Skeletal muscle tissue (tissue), 4 donors: ENCODE results near the gene TMEM106C. TPM values are rescaled to one million over a fixed set of nuclear protein-coding genes. Genes with fewer than 3 reads are reported as not detected.

Experiments
- H3K27ac ChIP-seq: one replicate; pipeline ENCODE4 v1.7.0; 2013; ENCODE audit warnings: mild to moderate bottlenecking, low read depth, low read length, inconsistent platforms
- H3K27me3 ChIP-seq, 3 donors: one replicate each; pipeline ENCODE4 v1.7.0; 2013; ENCODE audit warnings: low read length in 3 of 3; ENCODE audit not compliant: control insufficient read depth in 3 of 3, insufficient read depth in 3 of 3
- H3K36me3 ChIP-seq, 3 donors: one replicate each; pipeline ENCODE4 v1.7.0; 2013; ENCODE audit warnings: low read length in 3 of 3; ENCODE audit not compliant: control insufficient read depth in 3 of 3, insufficient read depth in 3 of 3
- H3K4me1 ChIP-seq, 3 donors: one replicate each; pipeline ENCODE4 v1.7.0; 2013; ENCODE audit warnings: low read length in 3 of 3, mild to moderate bottlenecking in 3 of 3; ENCODE audit not compliant: control insufficient read depth in 3 of 3, insufficient read depth in 3 of 3
- H3K4me3 ChIP-seq, 3 donors: one replicate each; pipeline ENCODE4 v1.7.0; 2013; ENCODE audit warnings: low read length in 3 of 3
- H3K9ac ChIP-seq, 3 donors: one replicate each; pipeline ENCODE4 v1.7.0; 2013; ENCODE audit warnings: low read length in 3 of 3, mild to moderate bottlenecking in 3 of 3, moderate library complexity in 2 of 3, low read depth in 1 of 3
- H3K9me3 ChIP-seq, 3 donors: one replicate each; pipeline ENCODE4 v1.7.0; 2013; ENCODE audit warnings: low read length in 3 of 3; ENCODE audit not compliant: control insufficient read depth in 3 of 3
- total RNA-seq: library from RNA; depleted of rRNA; stranded (reverse); fragments of >200 nt; gene quantifications from one replicate; pipeline ENCODE4 v1.2.3, GENCODE V29; 2014
- donor health status: Osteomylitis.

The TMEM106C gene
- total RNA-seq, 1 donor from 2014 or later: 43.3 TPM

DNA sequence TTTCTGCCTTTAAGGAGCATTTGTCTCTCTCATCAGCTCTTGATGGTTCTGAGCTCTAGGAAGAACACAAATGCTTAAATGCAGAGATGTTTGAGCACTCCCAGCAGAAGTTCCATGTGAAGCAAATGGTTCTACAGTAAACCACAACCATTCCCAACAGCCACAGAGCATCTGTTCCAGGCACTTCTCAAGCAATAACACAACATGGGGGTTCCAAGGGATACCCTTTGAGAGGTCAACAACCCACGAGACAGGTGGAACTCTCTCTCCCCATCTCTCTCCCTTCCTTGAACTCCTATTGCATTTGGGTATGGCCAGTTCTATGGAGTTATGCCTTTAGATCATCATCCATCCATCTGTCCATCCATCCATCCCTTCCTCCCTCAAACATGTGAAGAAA lies 46.1 kb downstream of the TMEM106C start:
- Histone ChIP-seq H3K27ac (no peak overlapping the region), H3K9ac (no peak overlapping the region), H3K4me3 (no peak overlapping the region), H3K36me3 (no peaks in the 10 kb centered on the region), H3K9me3 (no peaks in the 10 kb centered on the region), H3K27me3 (peaks cover 16 to 39% (median 27%) of the 10 kb centered on the region in 3 donors), H3K4me1 (peaks cover 5 to 10% (median 8%) of the 10 kb centered on the region in 3 donors)

DNA sequence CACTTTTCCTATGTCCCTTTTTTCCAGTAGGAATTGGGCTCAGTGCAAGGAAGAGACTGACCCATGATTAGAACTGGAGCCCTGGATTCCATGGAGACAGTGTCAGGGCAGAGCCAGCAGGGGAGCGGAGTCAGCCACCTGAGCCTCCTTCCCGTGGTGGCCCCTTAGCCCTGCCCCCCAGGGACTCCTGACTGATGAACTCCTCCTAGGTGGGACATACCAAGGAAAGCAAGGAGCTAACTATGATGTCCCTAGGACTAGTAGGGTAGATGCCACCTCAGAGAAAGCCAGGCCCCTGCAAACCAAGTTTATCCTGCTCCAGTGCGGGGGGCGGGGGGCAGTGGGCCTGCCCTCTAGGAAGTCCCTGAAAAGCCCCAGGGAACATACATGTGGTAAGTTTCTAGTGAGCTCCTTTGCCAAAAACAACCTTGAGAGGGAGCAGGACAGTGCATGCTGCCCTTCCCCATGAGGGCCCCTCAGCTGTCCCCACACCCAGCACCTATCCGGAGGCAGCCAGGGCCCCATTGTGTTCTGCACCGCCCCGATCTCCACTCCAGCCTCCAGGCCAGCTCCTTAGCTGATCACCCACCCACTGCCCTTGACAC lies 47.1 kb downstream of the TMEM106C start:
- no peak overlapping the region for H3K9ac ChIP-seq
- peaks cover 8 to 29% (median 17%) of the 10 kb centered on the region in 3 donors for H3K27me3 ChIP-seq
- no peaks in the 10 kb centered on the region for H3K4me1 ChIP-seq
- H3K4me3 ChIP-seq: no peak overlapping the region
- H3K36me3 ChIP-seq: no peaks in the 10 kb centered on the region
- no peak overlapping the region for H3K27ac ChIP-seq
- H3K9me3 ChIP-seq: no peaks in the 10 kb centered on the region

DNA sequence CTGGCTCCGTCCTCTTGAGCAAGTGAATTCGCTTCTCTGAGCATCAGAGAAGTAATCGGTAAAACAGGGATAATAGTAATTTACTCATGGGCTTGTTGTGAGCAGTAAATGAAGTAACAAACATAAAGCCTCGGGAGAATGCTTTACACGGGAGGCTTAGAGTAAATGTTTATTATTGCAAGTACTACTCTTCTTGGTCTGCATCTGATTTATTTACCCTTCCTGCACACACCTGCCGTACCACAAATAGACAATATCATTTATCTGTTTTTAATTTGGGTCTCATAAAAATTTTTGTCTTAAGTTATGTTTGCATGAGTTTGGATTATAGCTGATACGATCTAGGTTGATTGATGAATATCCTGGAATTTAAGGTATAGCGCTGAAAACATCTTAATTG lies 48.7 kb downstream of the TMEM106C start:
- Histone ChIP-seq H3K4me3 (no peak overlapping the region), H3K4me1 (no peaks in the 10 kb centered on the region), H3K27me3 (peaks cover 3 to 16% (median 13%) of the 10 kb centered on the region in 3 donors), H3K36me3 (no peaks in the 10 kb centered on the region), H3K27ac (no peak overlapping the region), H3K9me3 (no peaks in the 10 kb centered on the region), H3K9ac (no peak overlapping the region)

DNA sequence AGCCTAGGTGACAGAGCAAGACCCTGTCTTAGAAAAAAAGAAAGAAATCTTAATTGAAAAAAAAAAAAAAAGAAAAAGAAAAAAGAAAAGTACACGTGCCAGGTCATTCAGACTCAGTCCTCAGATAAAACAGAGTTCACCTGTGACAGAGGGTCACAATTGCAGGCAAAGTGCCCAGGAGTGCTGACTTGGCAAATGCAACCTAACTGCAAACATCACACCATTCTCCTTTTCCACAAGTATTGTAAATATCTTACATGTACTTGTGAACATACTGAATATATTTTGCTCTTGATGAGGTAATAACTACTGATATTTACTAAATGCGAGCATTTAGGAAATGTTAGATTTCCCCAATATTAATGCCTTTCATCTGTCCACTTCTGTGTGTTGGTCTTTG lies 49.9 kb downstream of the TMEM106C start:
- no peak overlapping the region for H3K4me3 ChIP-seq
- no peak overlapping the region for H3K9ac ChIP-seq
- peaks cover 7 to 11% (median 8%) of the 10 kb centered on the region in 3 donors for H3K27me3 ChIP-seq

DNA sequence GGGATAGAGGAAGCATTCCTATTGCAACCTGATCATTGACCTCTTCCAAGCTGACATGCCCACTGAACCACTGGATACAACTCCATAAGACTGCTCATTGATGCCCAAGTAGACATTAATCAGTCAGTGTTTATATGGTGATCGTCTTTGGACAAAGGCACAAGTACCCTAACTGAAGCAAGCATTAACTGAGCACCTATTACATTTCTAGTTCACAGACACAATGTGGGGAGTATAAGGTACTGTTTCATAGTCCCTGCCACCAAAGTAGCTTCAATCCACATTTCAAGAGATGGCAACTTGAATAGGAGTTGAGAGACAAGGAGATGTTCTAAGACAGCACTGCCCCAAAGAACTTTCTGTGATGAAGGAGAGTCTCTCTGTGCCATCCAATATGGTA lies 51.7 kb downstream of the TMEM106C start:
- Histone ChIP-seq H3K36me3 (no peaks in the 10 kb centered on the region), H3K27me3 (peaks cover 0 to 8% (median 8%) of the 10 kb centered on the region in 3 donors), H3K9me3 (no peaks in the 10 kb centered on the region), H3K27ac (no peak overlapping the region), H3K4me1 (no peaks in the 10 kb centered on the region), H3K9ac (no peak overlapping the region), H3K4me3 (no peak overlapping the region)

More for the DNA sequence above, 49.9 kb downstream of the TMEM106C start:
- Histone ChIP-seq H3K27ac (no peak overlapping the region), H3K4me1 (no peaks in the 10 kb centered on the region), H3K9me3 (no peaks in the 10 kb centered on the region), H3K36me3 (no peaks in the 10 kb centered on the region)

DNA sequence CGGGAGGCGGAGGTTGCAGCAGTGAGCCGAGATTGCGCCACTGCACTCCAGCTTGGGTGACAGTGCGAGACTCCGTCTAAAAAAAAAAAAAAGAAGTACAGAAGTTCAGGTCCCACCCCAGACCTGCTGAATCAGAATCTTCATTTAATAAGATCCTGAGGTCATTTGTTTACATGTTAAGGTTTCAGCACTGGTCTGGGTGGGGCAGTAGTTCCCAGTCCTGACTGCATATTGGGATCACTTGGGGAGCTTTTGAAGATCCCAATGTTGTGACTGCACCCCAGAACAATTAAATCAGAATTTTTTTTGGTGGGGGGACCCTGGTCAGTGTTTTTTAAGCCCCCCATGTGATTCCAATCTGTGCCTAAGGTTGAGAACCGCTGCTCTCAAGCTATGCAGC lies 52.6 kb downstream of the TMEM106C start:
- no peak overlapping the region for H3K4me3 ChIP-seq
- peaks cover 0 to 8% (median 8%) of the 10 kb centered on the region in 3 donors for H3K27me3 ChIP-seq
- no peaks in the 10 kb centered on the region for H3K4me1 ChIP-seq
- H3K9ac ChIP-seq: no peak overlapping the region
- H3K27ac ChIP-seq: no peak overlapping the region
- no peaks in the 10 kb centered on the region for H3K9me3 ChIP-seq
- H3K36me3 ChIP-seq: no peaks in the 10 kb centered on the region

DNA sequence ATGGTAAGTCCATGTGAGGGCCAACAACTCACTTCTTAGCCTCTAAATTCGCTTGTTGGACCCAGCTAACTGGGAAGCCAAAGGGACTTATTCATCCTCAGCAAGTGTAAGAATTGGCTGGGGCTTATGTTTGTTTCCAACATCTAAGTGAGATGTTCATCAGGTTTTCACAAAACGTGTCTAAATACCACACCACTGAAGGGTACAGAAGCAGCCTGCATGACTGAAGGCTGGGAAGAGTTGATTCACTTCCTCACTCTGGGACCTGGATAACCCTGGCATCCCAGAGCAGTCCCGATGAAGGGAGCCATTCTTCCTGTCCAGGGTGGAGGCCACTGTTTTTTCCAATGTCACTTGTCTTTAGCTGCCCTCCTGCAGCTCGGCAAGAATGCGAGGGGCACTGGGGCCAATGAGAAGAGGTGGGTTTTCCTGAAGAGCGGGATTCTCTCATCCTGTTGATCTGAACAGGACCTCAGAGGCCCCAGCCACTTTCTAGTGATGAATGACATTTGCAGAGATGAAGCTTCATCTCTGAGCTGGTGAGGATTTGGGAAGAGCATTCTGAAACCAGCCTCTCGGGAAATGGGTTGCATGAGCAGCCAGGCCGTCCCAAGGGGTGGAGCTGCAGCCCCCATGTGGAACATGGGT lies 53.1 kb downstream of the TMEM106C start:
- H3K36me3 ChIP-seq: no peaks in the 10 kb centered on the region
- no peaks in the 10 kb centered on the region for H3K9me3 ChIP-seq
- no peak overlapping the region for H3K27ac ChIP-seq
- H3K27me3 ChIP-seq: peaks cover 0 to 8% (median 5%) of the 10 kb centered on the region in 3 donors
- no peaks in the 10 kb centered on the region for H3K4me1 ChIP-seq
- no peak overlapping the region for H3K4me3 ChIP-seq
- no peak overlapping the region for H3K9ac ChIP-seq

DNA sequence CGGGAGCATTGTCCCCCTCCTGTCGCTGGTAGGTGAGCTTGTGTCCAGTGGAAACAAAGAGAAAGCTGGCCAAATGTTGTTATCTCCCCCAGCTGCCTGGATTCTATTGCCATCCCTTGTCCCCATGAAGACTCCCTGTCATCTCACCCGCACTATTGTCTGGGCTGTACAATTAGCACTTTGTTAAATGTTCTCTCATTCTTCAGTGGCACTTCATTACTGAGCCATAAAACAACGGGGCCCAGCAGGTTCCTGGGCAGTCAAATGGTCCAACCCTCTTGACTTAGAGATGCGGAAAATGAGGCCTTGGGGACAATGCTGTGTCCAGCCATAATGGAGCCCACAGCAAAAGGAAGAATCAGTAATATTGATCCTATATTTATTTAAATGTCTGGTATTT lies 54.1 kb downstream of the TMEM106C start:
- Histone ChIP-seq H3K27ac (no peak overlapping the region), H3K4me3 (no peak overlapping the region), H3K36me3 (no peaks in the 10 kb centered on the region), H3K4me1 (no peaks in the 10 kb centered on the region), H3K27me3 (peaks cover 0 to 8% (median 5%) of the 10 kb centered on the region in 3 donors), H3K9me3 (no peaks in the 10 kb centered on the region), H3K9ac (no peak overlapping the region)

DNA sequence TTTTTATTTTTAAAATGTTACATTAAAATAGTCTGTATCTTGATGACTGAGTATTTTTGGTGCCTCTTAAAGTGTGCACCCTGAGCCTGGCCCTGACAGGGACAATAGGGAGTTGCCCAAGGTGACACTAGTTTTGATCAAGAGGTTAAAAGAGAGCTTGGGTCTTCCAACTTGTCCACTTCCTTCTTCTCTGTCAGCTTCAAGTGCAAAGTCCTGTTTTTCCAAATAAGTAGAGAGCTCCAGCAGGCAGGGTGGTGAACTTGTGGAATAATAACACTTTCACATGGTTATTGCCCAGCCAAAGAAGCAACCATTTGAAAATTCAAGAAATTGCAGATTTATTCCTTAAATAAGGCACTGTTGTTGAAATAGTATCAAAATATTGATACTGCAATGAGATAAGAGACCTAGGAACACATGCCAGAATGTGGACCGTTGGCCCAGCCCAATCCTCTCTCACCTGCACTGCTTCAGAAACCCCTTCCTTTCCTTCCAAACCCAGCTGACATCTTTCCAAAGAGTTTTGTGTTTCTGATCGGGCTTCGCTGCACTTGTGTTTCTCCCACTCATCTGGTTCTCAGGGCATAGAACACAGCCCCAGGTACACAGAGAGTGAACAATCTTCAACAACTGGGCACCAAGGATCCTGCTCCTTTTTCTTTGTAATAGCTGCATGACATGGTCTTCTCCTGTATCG lies 54.7 kb downstream of the TMEM106C start:
- H3K9me3 ChIP-seq: no peaks in the 10 kb centered on the region
- H3K36me3 ChIP-seq: no peaks in the 10 kb centered on the region
- H3K4me1 ChIP-seq: peaks cover 0 to 3% (median 2%) of the 10 kb centered on the region in 3 donors
- no peak overlapping the region for H3K9ac ChIP-seq
- no peak overlapping the region for H3K27ac ChIP-seq
- H3K4me3 ChIP-seq: no peak overlapping the region
- H3K27me3 ChIP-seq: peaks cover 0 to 11% (median 5%) of the 10 kb centered on the region in 3 donors
